HepG2 (cell line): ENCODE results near the gene PKP1. TPM values are rescaled to one million over a fixed set of nuclear protein-coding genes. Genes with fewer than 3 reads are reported as not detected.

ENCODE experiments used
- ATAC-seq: fragments of 200-7000 bp; cut with Tn5 transposase; 3 replicates; pipeline ENCODE4 v1.9.1; 2020; ENCODE audit warnings: mild to moderate bottlenecking, moderate library complexity
- BruUV-seq: library from RNA; stranded (reverse); fragments of 400-500 nt; replicated peaks from 2 replicates; lab custom pipeline; 2021; lab: Mats Ljungman, UMichigan
- CTCF ChIA-PET: fragments of 300-600 bp; formaldehyde crosslinking; extraction: SDS; loops from one replicate; lab custom pipeline; 2021; ENCODE audit warnings: low total read pairs, inconsistent platforms, low intra/inter-chr PET ratio; lab: Yijun Ruan, JAX
- POLR2A ChIA-PET: fragments of 350-600 bp; sonication (Branson Sonifier 250); formaldehyde crosslinking; loops from one replicate; lab custom pipeline; 2020; ENCODE audit warnings: antibody characterized with exemption, inconsistent platforms; lab: Yijun Ruan, JAX
- DNase-seq: peaks from one replicate; pipeline ENCODE4 v3.0.0-alpha.2; 2015; ENCODE audit warnings: low spot score
- FAIRE-seq: peaks from 3 replicates; lab custom pipeline; 2011; peaks lifted over from hg19 to GRCh38; lab: Jason Lieb, UNC
- H2AFZ ChIP-seq: one replicate; pipeline ENCODE4 v1.6.1; 2011; ENCODE audit warnings: low read length, inconsistent platforms
- H3K27ac ChIP-seq: fragments of 300-600 bp; 3 replicates; pipeline ENCODE4 v1.8.0; 2011; ENCODE audit warnings: mixed run types, mild to moderate bottlenecking, mixed read lengths, low read length, inconsistent platforms; ENCODE audit not compliant: insufficient read depth; ENCODE audit errors: extremely low read length
- H3K27me3 ChIP-seq, 2 experiments: fragments of 200-600 bp in 1 of 2; 2 replicates in 1 of 2; 3 replicates in 1 of 2; pipeline versions ENCODE4 v1.6.0 to v1.8.0; 2011; ENCODE audit warnings: low read length in 2 of 2, mild to moderate bottlenecking in 2 of 2, moderate library complexity in 2 of 2, inconsistent platforms in 1 of 2; ENCODE audit not compliant: insufficient read depth in 2 of 2, control insufficient read depth in 1 of 2
- H3K36me3 ChIP-seq, 2 experiments: fragments of 200-600 bp in 1 of 2; replicated peaks in 1 of 2; 2 replicates in 1 of 2; 3 replicates in 1 of 2; pipeline versions ENCODE4 v1.5.1 to v1.8.0; 2011; ENCODE audit warnings: low read length in 2 of 2, inconsistent platforms in 1 of 2; ENCODE audit not compliant: insufficient read depth in 2 of 2, control insufficient read depth in 1 of 2
- H3K4me1 ChIP-seq: 2 replicates; pipeline ENCODE4 v1.5.1; 2012; ENCODE audit warnings: low read length, inconsistent platforms; ENCODE audit not compliant: insufficient read depth
- H3K4me2 ChIP-seq: 2 replicates; pipeline ENCODE4 v1.6.0; 2011; ENCODE audit warnings: low read depth, low read length, inconsistent platforms
- H3K4me3 ChIP-seq, 3 experiments: fragments of 200-600 bp in 1 of 3; sonication (generic), shearing (Covaris generic) in 1 of 3; replicated peaks in 1 of 3; 2 replicates each; pipeline ENCODE4 v1.5.1; 2011 to 2016; ENCODE audit warnings: low read length in 3 of 3, inconsistent platforms in 2 of 3, low read depth in 2 of 3, mild to moderate bottlenecking in 2 of 3, control low read depth in 1 of 3, mixed read lengths in 1 of 3; ENCODE audit not compliant: insufficient read depth in 1 of 3
- H3K79me2 ChIP-seq: one replicate; pipeline ENCODE4 v1.6.1; 2011; ENCODE audit warnings: low read length, inconsistent platforms; ENCODE audit not compliant: insufficient read depth
- H3K9ac ChIP-seq: 2 replicates; pipeline ENCODE4 v1.6.0; 2011; ENCODE audit warnings: mild to moderate bottlenecking, low read depth, low read length, inconsistent platforms; ENCODE audit not compliant: insufficient read depth
- H3K9me3 ChIP-seq: 2 replicates; pipeline ENCODE4 v1.5.1; 2012; ENCODE audit warnings: mild to moderate bottlenecking, low read length
- H4K20me1 ChIP-seq: 2 replicates; pipeline ENCODE4 v1.6.0; 2011; ENCODE audit warnings: inconsistent platforms, mild to moderate bottlenecking, low read length, moderate library complexity; ENCODE audit not compliant: insufficient read depth
- ESRRA ChIP-seq: sonication (generic); formaldehyde crosslinking; IDR thresholded peaks from 2 replicates; pipeline ENCODE4 v1.5.1; 2020; ENCODE audit warnings: mild to moderate bottlenecking, low read depth, missing genetic modification reagents
- HIVEP1 ChIP-seq: sonication (generic); formaldehyde crosslinking; IDR thresholded peaks from 2 replicates; pipeline ENCODE4 v1.4.0; 2020; ENCODE audit warnings: mild to moderate bottlenecking, missing genetic modification reagents
- NFIC ChIP-seq: IDR thresholded peaks from 2 replicates; pipeline ENCODE4 v1.6.1; 2012; ENCODE audit warnings: mild to moderate bottlenecking, low read length, inconsistent platforms
- NFYB ChIP-seq: sonication (generic); formaldehyde crosslinking; IDR thresholded peaks from 2 replicates; pipeline ENCODE4 v1.4.0; 2020; ENCODE audit warnings: missing genetic modification reagents
- U2AF1 ChIP-seq: fragments of 200-400 bp; formaldehyde crosslinking; optimal IDR thresholded peaks from 2 replicates; pipeline ENCODE3; 2017; ENCODE audit warnings: mild to moderate bottlenecking, low read depth, low read length
- ZC3H13 ChIP-seq: sonication (generic); formaldehyde crosslinking; IDR thresholded peaks from 2 replicates; pipeline ENCODE4 v1.8.1; 2023; ENCODE audit warnings: mild to moderate bottlenecking, missing genetic modification reagents, moderate library complexity
- ZEB1 ChIP-seq: IDR thresholded peaks from 2 replicates; pipeline ENCODE4 v1.6.1; 2012; ENCODE audit warnings: mild to moderate bottlenecking, low read depth, inconsistent platforms; ENCODE audit not compliant: insufficient replicate concordance
- ZKSCAN1 ChIP-seq: fragments of 150-350 bp; IDR thresholded peaks from 2 replicates; pipeline ENCODE4 v1.6.1; 2014; ENCODE audit warnings: low read length
- ZNF382 ChIP-seq: sonication (generic); formaldehyde crosslinking; IDR thresholded peaks from 2 replicates; pipeline ENCODE4 v1.5.0; 2020; ENCODE audit warnings: missing genetic modification reagents, mild to moderate bottlenecking, borderline replicate concordance
- ZNF468 ChIP-seq: sonication (generic); formaldehyde crosslinking; IDR thresholded peaks from 2 replicates; pipeline ENCODE4 v1.8.0; 2022; ENCODE audit warnings: mild to moderate bottlenecking, moderate library complexity, missing genetic modification reagents
- ZNF616 ChIP-seq: sonication (generic); formaldehyde crosslinking; IDR thresholded peaks from 2 replicates; pipeline ENCODE4 v1.5.0; 2020; ENCODE audit warnings: low read depth, mild to moderate bottlenecking, missing genetic modification reagents
- ZNF788 ChIP-seq: sonication (generic); formaldehyde crosslinking; IDR thresholded peaks from 2 replicates; pipeline ENCODE4 v1.5.0; 2020; ENCODE audit warnings: mild to moderate bottlenecking, missing genetic modification reagents, borderline replicate concordance
- ZNF891 ChIP-seq: sonication (generic); formaldehyde crosslinking; IDR thresholded peaks from 2 replicates; pipeline ENCODE4 v1.5.0; 2020; ENCODE audit warnings: mild to moderate bottlenecking, missing genetic modification reagents
- ZSCAN9 ChIP-seq: IDR thresholded peaks from 2 replicates; pipeline ENCODE4 v1.6.1; 2016; ENCODE audit warnings: borderline replicate concordance
- WGBS: methylation state at CpG from one replicate; pipeline ENCODE4 v1.1.6; 2017; ENCODE audit warnings: low lambda C conversion rate; 5-methylcytosine and 5-hydroxymethylcytosine counted together
- in situ Hi-C: cut with HindIII; loops from 2 replicates; pipeline ENCODE4 v1.10.0; 2017; ENCODE audit warnings: low pct_unique_long_range_greater_than_20kb; ENCODE audit not compliant: extremely low pct_ligation_motif_present
- intact Hi-C: fragments of 100-400 bp; cut with micrococcal nuclease; formaldehyde crosslinking; loops from one replicate; pipeline ENCODE4 v1.10.0; 2022; ENCODE audit not compliant: unreplicated experiment
- polyA plus RNA-seq, 8 experiments: library from polyadenylated mRNA; depleted of rRNA in 3 of 8; stranded (reverse) in 7 of 8; unstranded in 1 of 8; fragments of >200 nt; fragmentation: Illumina TruSeq in 4 of 8; extraction: Trizol in 4 of 8; gene quantifications; 2 replicates each; pipeline versions ENCODE4 v1.2.1 to v1.2.3, GENCODE V29; 2011 to 2016; ENCODE audit warnings: low read depth in 4 of 8, missing spikeins in 1 of 8, mixed read lengths in 1 of 8; ENCODE audit not compliant: insufficient read depth in 1 of 8
- total RNA-seq, 5 experiments: library from RNA; depleted of rRNA; stranded (reverse); fragments of >200 nt; fragmentation: Illumina TruSeq; extraction: Trizol; gene quantifications; 2 replicates each; pipeline ENCODE4 v1.2.3, GENCODE V29; 2016; ENCODE audit warnings: low read depth in 1 of 5
- TF ChIP-seq, protein P1 (sequence below): IDR thresholded peaks from 2 replicates; pipeline ENCODE4 v1.6.1; 2016; ENCODE audit warnings: low read depth, borderline replicate concordance
- TF ChIP-seq, protein P2 (sequence below): sonication (generic); formaldehyde crosslinking; IDR thresholded peaks from 2 replicates; pipeline ENCODE4 v1.4.0; 2020; ENCODE audit warnings: missing genetic modification reagents, borderline replicate concordance
- TF ChIP-seq, protein P3 (sequence below): sonication (generic); formaldehyde crosslinking; IDR thresholded peaks from 2 replicates; pipeline ENCODE4 v1.4.0; 2020; ENCODE audit warnings: missing genetic modification reagents
- TF ChIP-seq, protein P4 (sequence below): sonication (generic); formaldehyde crosslinking; IDR thresholded peaks from 2 replicates; pipeline ENCODE4 v1.9.0; 2021; ENCODE audit warnings: missing genetic modification reagents, mild to moderate bottlenecking, borderline replicate concordance
- TF ChIP-seq, protein P5 (sequence below): sonication (generic); formaldehyde crosslinking; IDR thresholded peaks from 2 replicates; pipeline ENCODE4 v1.4.0; 2020; ENCODE audit warnings: missing genetic modification reagents

Gene PKP1
- total and polyA plus RNA-seq, 2 of the 13 experiments (the other 11 are each of a cell fraction or from before 2014, with no cell fraction given): not detected

DNA sequence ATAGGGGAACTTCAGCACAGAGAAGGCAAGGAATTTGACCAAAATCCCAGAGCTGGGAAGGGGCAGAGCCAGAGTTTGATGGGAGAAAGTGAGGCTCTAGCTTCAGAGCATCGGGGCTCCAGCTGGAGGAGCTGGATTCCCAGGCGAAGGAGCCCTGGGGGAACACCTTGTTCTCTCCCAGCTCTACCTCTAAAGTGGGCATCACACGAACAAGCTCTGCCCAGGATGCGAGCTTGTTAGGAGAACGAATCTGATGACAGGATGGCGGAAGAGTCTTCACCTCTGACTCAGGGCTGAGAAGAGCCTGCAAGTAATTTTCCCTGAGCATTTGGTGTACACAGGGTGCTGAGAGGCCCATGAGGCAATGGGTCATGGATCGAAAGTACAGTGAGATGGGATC, 72.2 kb downstream of the PKP1 start:
- ChIA-PET CTCF (no interaction called here), POLR2A (no interaction called here)
- Histone ChIP-seq H3K4me3 (no peak overlapping the region), H3K27ac (no peak overlapping the region), H3K9me3 (no peaks in the 10 kb centered on the region), H4K20me1 (no peaks in the 10 kb centered on the region), H3K4me1 (no peaks in the 10 kb centered on the region), H3K9ac (no peak overlapping the region), H3K36me3 (no peaks in the 10 kb centered on the region), H3K4me2 (no peak overlapping the region), H3K27me3 (peaks cover 2 to 22% of the 10 kb centered on the region in 2 experiments), H2AFZ (no peak overlapping the region), H3K79me2 (no peaks in the 10 kb centered on the region)
- WGBS: 11% methylated on average over 4 of the region's 7 CpGs
- TF ChIP-seq ZEB1: no peak
- TF ChIP-seq ZSCAN9 (CRISPR knock-in tag): no peak
- TF ChIP-seq, protein P1, sequence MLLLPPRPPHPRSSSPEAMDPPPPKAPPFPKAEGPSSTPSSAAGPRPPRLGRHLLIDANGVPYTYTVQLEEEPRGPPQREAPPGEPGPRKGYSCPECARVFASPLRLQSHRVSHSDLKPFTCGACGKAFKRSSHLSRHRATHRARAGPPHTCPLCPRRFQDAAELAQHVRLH: no peak
- TF ChIP-seq NFYB: no peak
- no peak for TF ChIP-seq HIVEP1 (CRISPR knock-in tag)
- TF ChIP-seq ZKSCAN1: no peak
- TF ChIP-seq, protein P2, sequence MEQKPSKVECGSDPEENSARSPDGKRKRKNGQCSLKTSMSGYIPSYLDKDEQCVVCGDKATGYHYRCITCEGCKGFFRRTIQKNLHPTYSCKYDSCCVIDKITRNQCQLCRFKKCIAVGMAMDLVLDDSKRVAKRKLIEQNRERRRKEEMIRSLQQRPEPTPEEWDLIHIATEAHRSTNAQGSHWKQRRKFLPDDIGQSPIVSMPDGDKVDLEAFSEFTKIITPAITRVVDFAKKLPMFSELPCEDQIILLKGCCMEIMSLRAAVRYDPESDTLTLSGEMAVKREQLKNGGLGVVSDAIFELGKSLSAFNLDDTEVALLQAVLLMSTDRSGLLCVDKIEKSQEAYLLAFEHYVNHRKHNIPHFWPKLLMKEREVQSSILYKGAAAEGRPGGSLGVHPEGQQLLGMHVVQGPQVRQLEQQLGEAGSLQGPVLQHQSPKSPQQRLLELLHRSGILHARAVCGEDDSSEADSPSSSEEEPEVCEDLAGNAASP (CRISPR knock-in tag): no peak
- no peak for TF ChIP-seq ZNF788 (CRISPR knock-in tag)
- TF ChIP-seq ZNF468 (CRISPR knock-in tag): no peak
- no peak for TF ChIP-seq ZC3H13 (CRISPR knock-in tag)
- TF ChIP-seq, protein P3, sequence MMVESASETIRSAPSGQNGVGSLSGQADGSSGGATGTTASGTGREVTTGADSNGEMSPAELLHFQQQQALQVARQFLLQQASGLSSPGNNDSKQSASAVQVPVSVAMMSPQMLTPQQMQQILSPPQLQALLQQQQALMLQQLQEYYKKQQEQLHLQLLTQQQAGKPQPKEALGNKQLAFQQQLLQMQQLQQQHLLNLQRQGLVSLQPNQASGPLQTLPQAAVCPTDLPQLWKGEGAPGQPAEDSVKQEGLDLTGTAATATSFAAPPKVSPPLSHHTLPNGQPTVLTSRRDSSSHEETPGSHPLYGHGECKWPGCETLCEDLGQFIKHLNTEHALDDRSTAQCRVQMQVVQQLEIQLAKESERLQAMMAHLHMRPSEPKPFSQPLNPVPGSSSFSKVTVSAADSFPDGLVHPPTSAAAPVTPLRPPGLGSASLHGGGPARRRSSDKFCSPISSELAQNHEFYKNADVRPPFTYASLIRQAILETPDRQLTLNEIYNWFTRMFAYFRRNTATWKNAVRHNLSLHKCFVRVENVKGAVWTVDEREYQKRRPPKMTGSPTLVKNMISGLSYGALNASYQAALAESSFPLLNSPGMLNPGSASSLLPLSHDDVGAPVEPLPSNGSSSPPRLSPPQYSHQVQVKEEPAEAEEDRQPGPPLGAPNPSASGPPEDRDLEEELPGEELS (CRISPR knock-in tag): no peak
- no peak for TF ChIP-seq U2AF1
- no peak for TF ChIP-seq ZNF616 (CRISPR knock-in tag)
- no peak for TF ChIP-seq ESRRA (CRISPR knock-in tag)
- no peak for TF ChIP-seq ZNF382 (CRISPR knock-in tag)
- TF ChIP-seq NFIC: no peak
- TF ChIP-seq, protein P4, sequence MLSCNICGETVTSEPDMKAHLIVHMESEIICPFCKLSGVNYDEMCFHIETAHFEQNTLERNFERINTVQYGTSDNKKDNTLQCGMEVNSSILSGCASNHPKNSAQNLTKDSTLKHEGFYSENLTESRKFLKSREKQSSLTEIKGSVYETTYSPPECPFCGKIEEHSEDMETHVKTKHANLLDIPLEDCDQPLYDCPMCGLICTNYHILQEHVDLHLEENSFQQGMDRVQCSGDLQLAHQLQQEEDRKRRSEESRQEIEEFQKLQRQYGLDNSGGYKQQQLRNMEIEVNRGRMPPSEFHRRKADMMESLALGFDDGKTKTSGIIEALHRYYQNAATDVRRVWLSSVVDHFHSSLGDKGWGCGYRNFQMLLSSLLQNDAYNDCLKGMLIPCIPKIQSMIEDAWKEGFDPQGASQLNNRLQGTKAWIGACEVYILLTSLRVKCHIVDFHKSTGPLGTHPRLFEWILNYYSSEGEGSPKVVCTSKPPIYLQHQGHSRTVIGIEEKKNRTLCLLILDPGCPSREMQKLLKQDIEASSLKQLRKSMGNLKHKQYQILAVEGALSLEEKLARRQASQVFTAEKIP (CRISPR knock-in tag): no peak
- TF ChIP-seq, protein P5, sequence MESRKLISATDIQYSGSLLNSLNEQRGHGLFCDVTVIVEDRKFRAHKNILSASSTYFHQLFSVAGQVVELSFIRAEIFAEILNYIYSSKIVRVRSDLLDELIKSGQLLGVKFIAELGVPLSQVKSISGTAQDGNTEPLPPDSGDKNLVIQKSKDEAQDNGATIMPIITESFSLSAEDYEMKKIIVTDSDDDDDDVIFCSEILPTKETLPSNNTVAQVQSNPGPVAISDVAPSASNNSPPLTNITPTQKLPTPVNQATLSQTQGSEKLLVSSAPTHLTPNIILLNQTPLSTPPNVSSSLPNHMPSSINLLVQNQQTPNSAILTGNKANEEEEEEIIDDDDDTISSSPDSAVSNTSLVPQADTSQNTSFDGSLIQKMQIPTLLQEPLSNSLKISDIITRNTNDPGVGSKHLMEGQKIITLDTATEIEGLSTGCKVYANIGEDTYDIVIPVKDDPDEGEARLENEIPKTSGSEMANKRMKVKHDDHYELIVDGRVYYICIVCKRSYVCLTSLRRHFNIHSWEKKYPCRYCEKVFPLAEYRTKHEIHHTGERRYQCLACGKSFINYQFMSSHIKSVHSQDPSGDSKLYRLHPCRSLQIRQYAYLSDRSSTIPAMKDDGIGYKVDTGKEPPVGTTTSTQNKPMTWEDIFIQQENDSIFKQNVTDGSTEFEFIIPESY: no peak
- no peak for TF ChIP-seq ZNF891 (CRISPR knock-in tag)
- BruUV-seq: no TSS peak
- FAIRE-seq (no peak), ATAC-seq (no peak), DNase-seq (no peak)
- in situ Hi-C loops (no loop called here), intact Hi-C loops (no loop called here)
